Panc1 (cell line): ENCODE data around the gene RAI1. TPM values are rescaled to one million over a fixed set of nuclear protein-coding genes. Genes with fewer than 3 reads are reported as not detected.

Source experiments
- ATAC-seq: fragments of 200-7000 bp; cut with Tn5 transposase; 2 replicates; pipeline ENCODE4 v1.9.1; 2020; ENCODE audit warnings: mild to moderate bottlenecking, moderate library complexity
- BruUV-seq: library from RNA; stranded (reverse); fragments of 400-500 nt; replicated peaks from 2 replicates; lab custom pipeline; 2021; lab: Mats Ljungman, UMichigan
- CTCF ChIA-PET: fragments of 300-600 bp; sonication (Branson Sonifier 250); formaldehyde crosslinking; loops from one replicate; lab custom pipeline; 2022; ENCODE audit warnings: antibody characterized with exemption; lab: Charles Lee
- POLR2A ChIA-PET: fragments of 300-600 bp; sonication (Branson Sonifier 250); formaldehyde crosslinking; loops from one replicate; lab custom pipeline; 2022; ENCODE audit warnings: antibody characterized with exemption; lab: Charles Lee
- DNase-seq: peaks from one replicate; pipeline ENCODE4 v3.0.0-alpha.2; 2010; ENCODE audit warnings: low read depth, low spot score
- H3K27ac ChIP-seq: 2 replicates; pipeline ENCODE4 v1.5.1; 2011; ENCODE audit warnings: mild to moderate bottlenecking, low read length, inconsistent platforms
- H3K27me3 ChIP-seq: fragments of 200-500 bp; sonication (Bioruptor generic); 2 replicates; pipeline ENCODE4 v1.6.0; 2014; ENCODE audit warnings: low read length, inconsistent platforms; ENCODE audit not compliant: control insufficient read depth, insufficient read depth
- H3K36me3 ChIP-seq: fragments of 200-500 bp; sonication (Bioruptor generic); 2 replicates; pipeline ENCODE4 v1.5.1; 2014; ENCODE audit warnings: inconsistent platforms, mild to moderate bottlenecking, low read length, moderate library complexity; ENCODE audit not compliant: control insufficient read depth, insufficient read depth
- H3K4me1 ChIP-seq: 2 replicates; pipeline ENCODE4 v1.5.1; 2011; ENCODE audit warnings: inconsistent platforms, mild to moderate bottlenecking, low read length, moderate library complexity; ENCODE audit not compliant: control insufficient read depth, insufficient read depth
- H3K4me3 ChIP-seq, 2 experiments: 2 replicates each; pipeline ENCODE4 v1.5.1; 2011 to 2012; ENCODE audit warnings: low read depth in 2 of 2, low read length in 2 of 2, mild to moderate bottlenecking in 2 of 2, inconsistent platforms in 1 of 2, moderate library complexity in 1 of 2
- H3K9me3 ChIP-seq: fragments of 200-500 bp; sonication (Bioruptor generic); 2 replicates; pipeline ENCODE4 v1.5.1; 2014; ENCODE audit warnings: low read depth, mild to moderate bottlenecking, inconsistent platforms, low read length, moderate library complexity; ENCODE audit not compliant: control insufficient read depth, insufficient read depth
- CTCF ChIP-seq: fragments of 450-650 bp; IDR thresholded peaks from 2 replicates; pipeline ENCODE4 v1.5.1; 2017; ENCODE audit warnings: mild to moderate bottlenecking
- POLR2AphosphoS5 ChIP-seq: IDR thresholded peaks from 2 replicates; pipeline ENCODE4 v1.6.1; 2012; ENCODE audit warnings: mild to moderate bottlenecking, low read depth, low read length, moderate library complexity
- SIN3A ChIP-seq: IDR thresholded peaks from 2 replicates; pipeline ENCODE4 v1.6.1; 2012; ENCODE audit warnings: low read depth, mild to moderate bottlenecking, low read length, moderate library complexity, borderline replicate concordance; ENCODE audit not compliant: insufficient read depth
- TCF7L2 ChIP-seq: IDR thresholded peaks from 2 replicates; pipeline ENCODE4 v1.6.1; 2011; ENCODE audit warnings: mild to moderate bottlenecking, low read depth, low read length, inconsistent platforms
- in situ Hi-C: cut with HindIII; loops from 2 replicates; pipeline ENCODE4 v1.10.0; 2016; ENCODE audit warnings: low sequenced_read_pairs, low pct_unique_long_range_greater_than_20kb
- intact Hi-C: fragments of 100-400 bp; cut with micrococcal nuclease; formaldehyde crosslinking; loops from one replicate; pipeline ENCODE4 v1.10.0; 2022; ENCODE audit not compliant: unreplicated experiment
- total RNA-seq: library from RNA; stranded (reverse); gene quantifications from one replicate; pipeline ENCODE4 v1.2.1, GENCODE V29; 2021; ENCODE audit not compliant: unreplicated experiment
- TF ChIP-seq, protein P1 (sequence below), 2 experiments: IDR thresholded peaks; 2 replicates each; pipeline ENCODE4 v1.6.1; 2011 to 2012; ENCODE audit warnings: low read depth in 2 of 2, control low read depth in 1 of 2, low read length in 1 of 2, mild to moderate bottlenecking in 1 of 2, moderate library complexity in 1 of 2; ENCODE audit not compliant: insufficient read depth in 1 of 2

Gene RAI1
- total RNA-seq, 1 experiment from 2014 or later: 51.0 TPM

- in situ Hi-C loops: no loop called here
These were observed 124.8 kb downstream of the RAI1 start for GRCh38 chr17:17806035-17806434.

GRCh38 chr17:17806611-17807274, 125.5 kb downstream of the RAI1 start:
- in situ Hi-C loops (no loop called here), intact Hi-C loops (no loop called here)
- ATAC-seq (no peak), DNase-seq (no peak)
- no peaks in the 10 kb centered on the region for H3K27me3 ChIP-seq
- H3K27ac ChIP-seq: no peak overlapping the region
- CTCF ChIA-PET: interaction anchor here (0.5 kb wide), 1 partner anchor 24 kb away, joined by 3 read pairs; no protein-coding TSS in a partner anchor
- H3K36me3 ChIP-seq: no peaks in the 10 kb centered on the region; the same call in 1 of the 2 replicates
- no peaks in the 10 kb centered on the region for H3K9me3 ChIP-seq
- POLR2A ChIA-PET: interaction anchor here (0.6 kb wide), 2 partner anchors 20 to 45 kb away, joined by 3 to 8 read pairs; no protein-coding TSS in a partner anchor
- no TSS peak for BruUV-seq
- peaks cover 41% of the 10 kb centered on the region for H3K4me1 ChIP-seq
- no peak overlapping the region for H3K4me3 ChIP-seq
- TF ChIP-seq POLR2AphosphoS5: no peak
- TF ChIP-seq TCF7L2: no peak
- TF ChIP-seq, protein P1, sequence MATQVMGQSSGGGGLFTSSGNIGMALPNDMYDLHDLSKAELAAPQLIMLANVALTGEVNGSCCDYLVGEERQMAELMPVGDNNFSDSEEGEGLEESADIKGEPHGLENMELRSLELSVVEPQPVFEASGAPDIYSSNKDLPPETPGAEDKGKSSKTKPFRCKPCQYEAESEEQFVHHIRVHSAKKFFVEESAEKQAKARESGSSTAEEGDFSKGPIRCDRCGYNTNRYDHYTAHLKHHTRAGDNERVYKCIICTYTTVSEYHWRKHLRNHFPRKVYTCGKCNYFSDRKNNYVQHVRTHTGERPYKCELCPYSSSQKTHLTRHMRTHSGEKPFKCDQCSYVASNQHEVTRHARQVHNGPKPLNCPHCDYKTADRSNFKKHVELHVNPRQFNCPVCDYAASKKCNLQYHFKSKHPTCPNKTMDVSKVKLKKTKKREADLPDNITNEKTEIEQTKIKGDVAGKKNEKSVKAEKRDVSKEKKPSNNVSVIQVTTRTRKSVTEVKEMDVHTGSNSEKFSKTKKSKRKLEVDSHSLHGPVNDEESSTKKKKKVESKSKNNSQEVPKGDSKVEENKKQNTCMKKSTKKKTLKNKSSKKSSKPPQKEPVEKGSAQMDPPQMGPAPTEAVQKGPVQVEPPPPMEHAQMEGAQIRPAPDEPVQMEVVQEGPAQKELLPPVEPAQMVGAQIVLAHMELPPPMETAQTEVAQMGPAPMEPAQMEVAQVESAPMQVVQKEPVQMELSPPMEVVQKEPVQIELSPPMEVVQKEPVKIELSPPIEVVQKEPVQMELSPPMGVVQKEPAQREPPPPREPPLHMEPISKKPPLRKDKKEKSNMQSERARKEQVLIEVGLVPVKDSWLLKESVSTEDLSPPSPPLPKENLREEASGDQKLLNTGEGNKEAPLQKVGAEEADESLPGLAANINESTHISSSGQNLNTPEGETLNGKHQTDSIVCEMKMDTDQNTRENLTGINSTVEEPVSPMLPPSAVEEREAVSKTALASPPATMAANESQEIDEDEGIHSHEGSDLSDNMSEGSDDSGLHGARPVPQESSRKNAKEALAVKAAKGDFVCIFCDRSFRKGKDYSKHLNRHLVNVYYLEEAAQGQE (IDR thresholded peaks at IDR 0.05; ENCODE audit: insufficient read depth in 1 of 2, low read depth in 2 of 2, low read length in 1 of 2): no peak
- no peak for TF ChIP-seq SIN3A
- TF ChIP-seq CTCF: no peak

More at GRCh38 chr17:17806035-17806434, 124.8 kb downstream of the RAI1 start:
- Histone ChIP-seq H3K9me3 (no peaks in the 10 kb centered on the region), H3K27ac (no peak overlapping the region), H3K27me3 (no peaks in the 10 kb centered on the region), H3K4me1 (peaks cover 34% of the 10 kb centered on the region), H3K36me3 (no peaks in the 10 kb centered on the region; the same call in 1 of the 2 replicates), H3K4me3 (no peak overlapping the region)
- no TSS peak for BruUV-seq
- DNase-seq (no peak), ATAC-seq (no peak)
- ChIA-PET POLR2A (interaction anchor here (0.6 kb wide), 1 partner anchor 44 kb away, joined by 3 read pairs; no protein-coding TSS in a partner anchor), CTCF (no interaction called here)
- intact Hi-C loops: no loop called here
- TF ChIP-seq POLR2AphosphoS5: no peak
- TF ChIP-seq CTCF: no peak
- no peak for TF ChIP-seq SIN3A
- TF ChIP-seq, protein P1 (IDR thresholded peaks at IDR 0.05; ENCODE audit: insufficient read depth in 1 of 2, low read depth in 2 of 2, low read length in 1 of 2): no peak
- no peak for TF ChIP-seq TCF7L2
